ENCODE data around the gene USP19. TPM values are rescaled to one million over a fixed set of nuclear protein-coding genes. Genes with fewer than 3 reads are reported as not detected.
A peak's percentile ranks its signal among the peaks of the same experiment; 100 is the strongest.

USP19 gene
- total RNA-seq, 6 donors from 2014 or later = 42.6 to 76.4 (median 57.2) TPM

- DNase-seq (no peak), ATAC-seq (ENCODE audit: low FRiP score in 2 of 2) (no peak)
- Histone ChIP-seq H3K27me3 (no peaks in the 10 kb centered on the region), H3K27ac (peak overlapping the region; percentile 78 to 92 (median 87)), H3K36me3 (peaks cover 28 to 56% (median 45%) of the 10 kb centered on the region in 4 donors), H3K4me3 (peak overlapping the region; percentile 79 to 90 (median 82)), H3K4me1 (peaks cover 18 to 31% (median 20%) of the 10 kb centered on the region in 4 donors), H3K9me3 (no peaks in the 10 kb centered on the region)
- TF ChIP-seq CTCF (IDR thresholded peaks at IDR 0.05) (peak in 1 of 6 experiments; percentile 9), POLR2A (IDR thresholded peaks at IDR 0.05) (no peak)
- WGBS, 2 donors = 0 to 7% methylated on average over 7 to 8 of the region's 8 CpGs
These were observed 16.6 kb downstream of the USP19 start for GRCh38 chr3:49104052-49104426.

- TF ChIP-seq POLR2AphosphoS5 (IDR thresholded peaks at IDR 0.05) (no peak), CTCF (IDR thresholded peaks at IDR 0.05) (no peak), EP300 (IDR thresholded peaks at IDR 0.05) (no peak), POLR2A (IDR thresholded peaks at IDR 0.05) (no peak)
- Histone ChIP-seq H3K4me1 (peaks cover 11 to 24% (median 15%) of the 10 kb centered on the region in 4 donors), H3K4me3 (no peak overlapping the region), H3K27me3 (no peaks in the 10 kb centered on the region), H3K36me3 (peaks cover 41 to 66% (median 56%) of the 10 kb centered on the region in 4 donors), H3K27ac (no peak overlapping the region), H3K9me3 (no peaks in the 10 kb centered on the region)
- ATAC-seq (ENCODE audit: low FRiP score in 2 of 2) = no peak
- WGBS, 2 donors = 95 to 96% methylated on average over 7 to 11 of the region's 11 CpGs
- DNase-seq = no peak
These were observed 20.5 kb downstream of the USP19 start for GRCh38 chr3:49100046-49100615.

- no peak for ATAC-seq (ENCODE audit: low FRiP score in 2 of 2)
- Histone ChIP-seq H3K9me3 (no peaks in the 10 kb centered on the region), H3K4me3 (no peak overlapping the region), H3K36me3 (peaks cover 41 to 66% (median 56%) of the 10 kb centered on the region in 4 donors), H3K27ac (no peak overlapping the region), H3K4me1 (peaks cover 15 to 26% (median 18%) of the 10 kb centered on the region in 4 donors), H3K27me3 (no peaks in the 10 kb centered on the region)
- TF ChIP-seq POLR2A (IDR thresholded peaks at IDR 0.05) = no peak
- TF ChIP-seq EP300 (IDR thresholded peaks at IDR 0.05) = no peak
- TF ChIP-seq POLR2AphosphoS5 (IDR thresholded peaks at IDR 0.05) = no peak
- no peak for TF ChIP-seq CTCF (IDR thresholded peaks at IDR 0.05)
- WGBS, 2 donors = 90 to 94% methylated on average over 13 of the region's 13 CpGs
- no peak for DNase-seq
These were observed 21.6 kb downstream of the USP19 start for GRCh38 chr3:49098910-49099630.

- no peak for DNase-seq
- WGBS, 2 donors = 52 to 57% methylated on average over 3 to 5 of the region's 5 CpGs
- Histone ChIP-seq H3K36me3 (peaks cover 41 to 66% (median 56%) of the 10 kb centered on the region in 4 donors), H3K4me3 (no peak overlapping the region), H3K27me3 (no peaks in the 10 kb centered on the region), H3K27ac (no peak overlapping the region), H3K4me1 (peaks cover 9 to 20% (median 12%) of the 10 kb centered on the region in 4 donors), H3K9me3 (no peaks in the 10 kb centered on the region)
- no peak for ATAC-seq (ENCODE audit: low FRiP score in 2 of 2)
- TF ChIP-seq EP300 (IDR thresholded peaks at IDR 0.05) = no peak
These were observed 22.2 kb downstream of the USP19 start for GRCh38 chr3:49098429-49098828.

GRCh38 chr3:49093853-49094767 lies 26.5 kb downstream of the USP19 start, which contains the start of gene QRICH1:
Gene QRICH1 (minus strand): TSS chr3:49094071. CDS start chr3:49077017, 17,054 bp downstream.
- DNase-seq (peak; percentile 95 to 99), ATAC-seq (ENCODE audit: low FRiP score in 2 of 2) (peak; percentile 96 to 98)
- Histone ChIP-seq H3K4me3 (peak within 1 kb of the TSS; percentile 69 to 96 (median 92)), H3K27ac (peak within 1 kb of the TSS; percentile 88 to 99 (median 94)), H3K9me3 (no peaks in the 10 kb centered on the region), H3K4me1 (peaks cover 35 to 47% (median 40%) of the 10 kb centered on the region in 4 donors), H3K36me3 (peaks cover 14 to 36% (median 21%) of the 10 kb centered on the region in 4 donors), H3K27me3 (no peaks in the 10 kb centered on the region)
- TF ChIP-seq EP300 (IDR thresholded peaks at IDR 0.05) (peak in 1 of 4 donors; percentile 39), CTCF (IDR thresholded peaks at IDR 0.05) (peak; percentile 14 to 67 (median 50)), POLR2A (IDR thresholded peaks at IDR 0.05) (peak in 3 of 4 donors; percentile 48 to 83 (median 83)), POLR2AphosphoS5 (IDR thresholded peaks at IDR 0.05) (peak; percentile 78 to 81)
- 0% methylated on average over 26 to 48 of the region's 65 CpGs for WGBS, 2 donors

Data from upper lobe of left lung (tissue), 6 donors.